Stimulated activated CD4-positive, alpha-beta T cell treated with anti-CD3 and anti-CD28 coated beads, Interleukin-15, amount 100 ng/mL, for 24 hours (primary cell): ENCODE data around the gene HLCS.

Source experiments
- DNase-seq: peaks from one replicate; pipeline ENCODE4 v3.0.0-alpha.2; 2020

Gene HLCS

DNA sequence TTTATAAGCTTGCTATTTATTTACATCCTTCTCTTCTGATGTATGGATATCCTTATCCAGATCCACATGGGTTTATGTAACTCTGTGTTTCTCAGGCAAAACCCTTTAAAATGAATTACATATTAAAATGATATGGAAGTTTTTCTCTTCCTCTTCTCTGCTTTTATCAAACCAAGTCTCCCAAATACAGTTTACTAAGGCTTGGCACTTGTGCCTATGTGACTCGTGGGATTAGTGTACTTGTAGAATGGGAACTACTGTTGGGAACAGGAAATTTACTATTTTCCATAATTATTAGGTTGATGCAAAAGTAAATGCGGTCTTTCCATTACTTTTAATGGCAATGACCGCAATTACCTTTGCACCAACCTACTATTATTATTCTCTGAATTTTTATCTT is 252.7 kb downstream of the HLCS start:
- DNase-seq = no peak

- peak; percentile 15 for DNase-seq
Observed at GRCh38 chr21:36710729-36711048, 255.8 kb downstream of the HLCS start.

- DNase-seq = no peak
Observed at GRCh38 chr21:36709868-36710728, 256.4 kb downstream of the HLCS start.

DNA sequence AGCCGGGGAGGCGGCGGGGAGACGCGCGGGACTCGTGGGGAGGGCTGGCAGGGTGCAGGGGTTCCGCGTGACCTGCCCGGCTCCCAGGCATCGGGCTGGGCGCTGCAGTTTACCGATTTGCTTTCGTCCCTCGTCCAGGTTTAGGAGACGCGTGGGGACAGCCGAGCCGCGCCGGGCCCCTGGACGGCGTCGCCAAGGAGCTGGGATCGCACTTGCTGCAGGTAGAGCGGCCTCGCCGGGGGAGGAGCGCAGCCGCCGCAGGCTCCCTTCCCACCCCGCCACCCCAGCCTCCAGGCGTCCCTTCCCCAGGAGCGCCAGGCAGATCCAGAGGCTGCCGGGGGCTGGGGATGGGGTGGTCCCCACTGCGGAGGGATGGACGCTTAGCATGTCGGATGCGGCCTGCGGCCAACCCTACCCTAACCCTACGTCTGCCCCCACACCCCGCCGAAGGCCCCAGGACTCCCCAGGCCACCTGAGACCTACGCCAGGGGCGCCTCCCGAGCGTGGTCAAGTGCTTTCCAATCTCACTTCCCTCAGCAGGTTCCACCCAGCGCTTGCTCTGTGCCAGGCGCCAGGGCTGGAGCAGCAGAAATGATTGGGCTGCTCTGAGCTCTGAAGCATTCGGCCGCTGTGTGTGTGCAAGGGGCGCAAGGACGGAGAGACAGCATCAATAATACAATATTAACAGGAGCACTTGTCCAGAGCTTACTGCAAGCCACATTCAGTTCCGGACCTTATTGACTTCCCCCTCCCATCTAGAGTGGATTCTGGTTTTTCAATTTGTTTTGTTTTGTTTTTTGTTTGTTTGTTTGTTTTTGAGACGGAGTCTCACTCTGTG is 257.2 kb downstream of the HLCS start:
- no peak for DNase-seq

- no peak for DNase-seq
Observed at GRCh38 chr21:36708286-36709029, 258.0 kb downstream of the HLCS start.

DNA sequence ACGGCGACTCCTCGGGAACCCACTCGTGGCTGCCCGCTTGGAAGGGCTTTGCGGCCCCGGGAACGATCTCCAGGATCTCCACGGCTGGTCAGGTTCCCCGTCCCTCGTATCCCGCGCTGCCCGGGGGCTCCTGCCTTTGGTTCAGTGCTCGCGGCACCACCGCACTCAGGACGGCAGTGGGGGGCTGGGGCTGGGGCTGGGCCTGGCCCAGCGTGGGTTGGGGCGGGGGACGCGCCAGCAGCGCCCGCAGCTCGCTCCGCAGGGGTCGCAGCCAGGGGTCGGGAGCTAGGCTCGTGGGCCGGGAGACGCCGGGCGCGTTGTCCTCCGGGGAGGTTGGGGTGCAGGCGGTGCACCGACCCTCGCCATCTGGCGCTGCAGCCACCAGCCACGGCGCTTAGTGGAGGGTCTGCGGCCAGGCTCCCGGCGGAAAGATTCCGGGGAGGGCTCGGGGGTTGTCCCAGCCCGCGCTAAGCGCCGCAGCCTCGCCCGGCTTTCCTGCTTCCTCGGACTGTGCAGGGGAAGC is 258.6 kb downstream of the HLCS start:
- DNase-seq = no peak

DNA sequence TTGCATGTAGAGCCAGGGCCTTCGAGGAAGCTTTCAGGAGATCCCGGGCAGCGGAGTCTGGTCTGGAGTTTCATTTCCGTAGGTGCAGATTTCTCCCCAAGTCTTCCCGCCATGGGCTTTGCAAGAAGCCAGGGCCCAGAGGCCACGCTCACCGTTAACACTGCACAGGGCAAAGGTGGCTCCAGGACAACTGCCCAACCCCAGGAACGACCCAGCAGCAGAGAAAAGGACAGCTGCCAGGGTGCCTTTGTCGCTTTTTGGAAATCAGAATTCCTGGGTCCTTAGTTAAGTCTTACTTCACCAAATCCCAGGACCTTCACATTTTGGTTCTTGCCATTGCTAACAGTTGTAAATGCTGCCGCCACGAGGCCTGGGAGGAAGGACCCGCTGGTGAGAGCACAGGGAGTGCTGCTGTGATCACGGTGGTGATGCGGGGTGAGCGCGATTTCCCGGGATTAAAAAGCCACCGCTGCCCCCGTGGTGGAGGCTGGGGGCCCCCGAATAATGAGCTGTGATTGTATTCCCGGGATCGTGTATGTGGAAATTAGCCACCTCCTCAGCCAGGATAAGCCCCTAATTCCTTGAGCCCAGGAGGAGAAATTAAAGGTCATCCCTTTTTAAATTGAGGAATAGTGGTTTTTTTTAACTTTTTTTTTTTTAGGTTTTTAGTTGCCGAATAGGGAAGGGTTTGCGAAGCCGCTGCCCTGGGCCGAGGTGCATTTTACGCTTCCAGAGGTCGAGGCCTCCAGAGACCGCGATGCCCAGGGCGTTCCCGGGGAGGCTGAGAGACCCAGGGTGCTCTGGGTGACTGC is 259.3 kb downstream of the HLCS start:
- DNase-seq = peak; percentile 44

GRCh38 chr21:36706482-36706852 is 260.0 kb downstream of the HLCS start:
- DNase-seq = no peak

DNA sequence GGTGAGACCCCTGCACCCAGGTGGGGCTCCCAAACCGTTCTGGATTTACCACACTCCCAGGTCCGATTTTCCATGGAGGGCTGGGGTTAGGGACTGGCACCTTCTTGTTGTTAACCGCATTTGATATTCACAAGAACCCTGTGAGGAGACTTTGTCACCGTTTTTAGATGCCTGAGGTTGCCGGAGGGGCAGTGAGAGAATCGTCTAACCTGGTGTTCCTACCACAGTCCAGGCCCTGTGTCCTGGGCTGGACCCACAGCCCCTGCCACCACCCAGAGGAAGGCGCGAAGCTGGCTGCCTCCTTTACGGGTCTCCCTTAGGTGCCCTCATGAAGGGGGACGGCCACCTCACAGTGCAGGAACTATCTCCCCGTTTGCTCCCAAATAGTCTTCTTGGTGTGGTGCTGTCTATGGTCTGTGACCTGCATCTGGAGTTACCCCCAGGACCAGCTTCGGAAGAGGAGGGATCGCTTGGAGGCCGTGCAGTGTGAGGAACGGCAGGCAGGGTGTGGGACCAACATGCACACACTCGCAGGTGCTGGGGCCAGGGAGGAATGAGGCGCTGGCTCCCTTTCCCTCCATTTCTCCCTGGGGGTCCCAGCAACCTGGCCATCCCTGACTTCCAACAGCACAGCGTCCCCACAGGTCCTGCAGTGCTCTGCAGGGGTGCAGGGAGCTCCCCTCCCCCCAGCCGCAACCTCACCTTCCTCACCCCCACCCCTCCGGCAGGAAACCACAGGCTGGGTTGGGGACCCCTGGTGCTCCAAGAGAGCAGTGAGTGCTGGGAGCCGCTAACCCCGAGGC is 260.6 kb downstream of the HLCS start:
- DNase-seq = no peak

DNA sequence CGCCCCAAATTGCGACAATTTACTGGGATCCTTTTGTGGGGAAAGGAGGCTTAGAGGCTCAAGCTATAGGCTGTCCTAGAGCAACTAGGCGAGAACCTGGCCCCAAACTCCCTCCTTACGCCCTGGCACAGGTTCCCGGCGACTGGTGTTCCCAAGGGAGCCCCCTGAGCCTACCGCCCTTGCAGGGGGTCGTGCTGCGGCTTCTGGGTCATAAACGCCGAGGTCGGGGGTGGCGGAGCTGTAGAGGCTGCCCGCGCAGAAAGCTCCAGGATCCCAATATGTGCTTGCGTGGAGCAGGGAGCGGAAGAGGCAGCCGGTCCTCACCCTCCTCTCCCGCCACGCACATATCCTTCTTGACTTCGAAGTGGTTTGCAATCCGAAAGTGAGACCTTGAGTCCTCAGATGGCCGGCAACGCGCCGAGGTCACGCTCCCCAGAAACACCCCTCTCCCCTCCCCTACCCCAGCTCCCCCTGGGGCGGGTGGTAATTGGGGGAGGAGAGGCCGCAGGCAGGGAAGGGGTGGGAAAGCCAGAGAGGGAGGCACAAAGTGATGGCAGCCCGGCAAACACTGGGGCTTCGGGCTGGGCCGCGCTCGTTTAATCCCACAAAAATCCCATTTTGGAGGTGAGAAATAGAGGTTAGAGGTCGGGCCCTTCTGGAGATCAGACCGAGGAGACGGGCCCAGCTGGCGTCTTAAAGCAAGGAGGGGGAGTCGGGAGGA is 261.4 kb downstream of the HLCS start:
- no peak for DNase-seq

GRCh38 chr21:36704281-36704957 is 262.1 kb downstream of the HLCS start:
- peak; percentile 21 for DNase-seq

- no peak for DNase-seq
Observed at GRCh38 chr21:36703626-36704280, 262.7 kb downstream of the HLCS start.

DNA sequence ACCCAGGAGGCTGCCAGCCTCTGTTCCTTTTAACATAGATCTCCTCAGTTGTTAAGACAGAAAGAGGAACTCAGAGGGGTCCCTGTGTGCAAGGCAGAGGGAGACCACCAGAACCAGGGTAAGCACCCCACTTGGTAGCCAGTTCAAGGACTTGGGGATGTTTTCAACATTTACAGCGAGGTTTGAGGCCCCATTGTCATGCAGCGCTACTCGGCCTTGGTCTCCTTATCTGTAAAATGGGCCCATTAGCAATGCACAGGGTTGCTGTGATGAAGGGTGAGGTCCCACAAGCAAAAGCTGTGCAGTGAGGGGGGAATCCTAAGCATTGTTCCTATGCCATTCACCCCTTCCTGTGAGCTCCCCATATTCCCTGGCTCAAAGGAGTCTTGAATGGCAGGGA is 263.3 kb downstream of the HLCS start:
- no peak for DNase-seq

DNA sequence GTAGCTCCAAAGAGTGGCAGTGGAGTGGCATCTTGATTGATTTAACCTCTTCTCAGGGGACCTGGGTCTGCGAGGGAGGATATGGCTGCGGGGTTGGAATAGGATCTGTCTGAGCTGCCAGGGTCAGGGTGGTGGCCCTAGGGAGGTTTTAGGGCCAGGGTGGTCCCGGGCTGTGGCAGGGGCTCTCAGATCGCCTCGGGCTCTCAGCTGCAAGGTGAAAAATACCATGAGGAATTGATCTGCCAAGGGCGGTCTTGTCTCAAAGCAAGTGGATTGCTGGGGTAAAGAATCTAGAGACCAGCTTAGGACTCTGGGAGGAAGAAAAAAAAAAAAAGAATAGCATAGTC is 263.9 kb downstream of the HLCS start:
- no peak for DNase-seq

- DNase-seq = peak; percentile 26
Observed at GRCh38 chr21:36701756-36702621, 264.5 kb downstream of the HLCS start.

GRCh38 chr21:36700971-36701755 is 265.3 kb downstream of the HLCS start:
- peak; percentile 23 for DNase-seq
